Measurements from ENCODE around the gene TBK1. TPM values are rescaled to one million over a fixed set of nuclear protein-coding genes. Genes with fewer than 3 reads are reported as not detected.

Gene TBK1
- total RNA-seq, 3 donors from 2014 or later (not counting 1 experiment from before 2014, with no cell fraction given), result 48.4 to 57.1 (median 48.8) TPM

DNA sequence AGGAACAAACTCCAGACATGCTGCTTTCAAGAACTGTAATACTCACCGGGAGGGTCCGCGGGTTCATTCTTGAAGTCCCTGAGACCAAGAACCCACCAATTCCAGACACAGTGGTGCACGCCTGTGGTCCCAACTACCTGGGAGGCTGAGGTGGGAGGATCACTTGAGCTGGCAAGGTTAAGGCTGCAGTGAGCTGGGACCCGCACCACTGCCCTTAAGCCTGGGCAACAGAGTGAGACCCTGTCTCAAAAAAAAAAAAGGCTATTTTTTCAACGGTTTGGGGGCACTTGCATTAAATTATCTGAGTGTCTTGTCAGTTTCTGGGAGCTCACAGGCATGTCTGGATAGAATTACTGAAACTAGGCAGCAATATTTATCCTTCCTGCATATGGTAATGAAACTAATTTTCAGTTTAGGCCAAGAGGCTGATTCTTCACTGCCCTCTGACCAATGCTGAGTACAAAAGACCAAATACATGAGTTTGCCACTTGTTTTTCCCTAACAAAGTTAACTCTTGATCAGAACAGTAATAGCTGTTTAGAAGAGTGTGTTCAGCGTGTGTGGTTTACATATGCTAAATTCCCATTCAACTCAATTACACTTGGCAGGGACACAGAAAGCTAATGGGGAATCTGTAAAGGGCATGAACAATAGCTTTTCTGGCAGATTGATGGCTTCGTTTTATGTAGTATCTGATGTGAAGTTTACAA is 92.6 kb downstream of the TBK1 start:
- Mint-ChIP-seq H3K4me1 (peaks cover 2% of the 10 kb centered on the region in 2 donors), H3K9me3 (no peaks in the 10 kb centered on the region), H3K36me3 (no peaks in the 10 kb centered on the region), H3K27me3 (ENCODE audit: low read depth in 2 of 2) (no peaks in the 10 kb centered on the region), H3K4me3 (no peak overlapping the region), H3K27ac (no peak overlapping the region)
- WGBS (ENCODE audit: insufficient coverage), result 87% methylated on average over 7 of the region's 8 CpGs
- TF ChIP-seq, protein P1, sequence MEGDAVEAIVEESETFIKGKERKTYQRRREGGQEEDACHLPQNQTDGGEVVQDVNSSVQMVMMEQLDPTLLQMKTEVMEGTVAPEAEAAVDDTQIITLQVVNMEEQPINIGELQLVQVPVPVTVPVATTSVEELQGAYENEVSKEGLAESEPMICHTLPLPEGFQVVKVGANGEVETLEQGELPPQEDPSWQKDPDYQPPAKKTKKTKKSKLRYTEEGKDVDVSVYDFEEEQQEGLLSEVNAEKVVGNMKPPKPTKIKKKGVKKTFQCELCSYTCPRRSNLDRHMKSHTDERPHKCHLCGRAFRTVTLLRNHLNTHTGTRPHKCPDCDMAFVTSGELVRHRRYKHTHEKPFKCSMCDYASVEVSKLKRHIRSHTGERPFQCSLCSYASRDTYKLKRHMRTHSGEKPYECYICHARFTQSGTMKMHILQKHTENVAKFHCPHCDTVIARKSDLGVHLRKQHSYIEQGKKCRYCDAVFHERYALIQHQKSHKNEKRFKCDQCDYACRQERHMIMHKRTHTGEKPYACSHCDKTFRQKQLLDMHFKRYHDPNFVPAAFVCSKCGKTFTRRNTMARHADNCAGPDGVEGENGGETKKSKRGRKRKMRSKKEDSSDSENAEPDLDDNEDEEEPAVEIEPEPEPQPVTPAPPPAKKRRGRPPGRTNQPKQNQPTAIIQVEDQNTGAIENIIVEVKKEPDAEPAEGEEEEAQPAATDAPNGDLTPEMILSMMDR (IDR thresholded peaks at IDR 0.05), result no peak
- H3K4me1 ChIP-seq (ENCODE audit: control insufficient read depth, insufficient read depth, low read length), result no peaks in the 10 kb centered on the region
- DNase-seq, result no peak
- ATAC-seq, result no peak
- no peak overlapping the region for H3K27ac ChIP-seq (ENCODE audit: low read length)
- H3K36me3 ChIP-seq (ENCODE audit: control insufficient read depth, insufficient read depth, low read length), result no peaks in the 10 kb centered on the region
- no peak overlapping the region for H3K4me3 ChIP-seq (ENCODE audit: low read length)
- intact Hi-C loops (cut with micrococcal nuclease), result loop anchor here (5.0 kb wide), 3 partner anchors 68 to 253 kb away; partner anchors contain the start of gene RASSF3
- no peaks in the 10 kb centered on the region for H3K9me3 ChIP-seq (ENCODE audit: control insufficient read depth, insufficient read depth, low read length)
- H3K27me3 ChIP-seq (ENCODE audit: control insufficient read depth, insufficient read depth, low read length), result peaks cover 2% of the 10 kb centered on the region

DNA sequence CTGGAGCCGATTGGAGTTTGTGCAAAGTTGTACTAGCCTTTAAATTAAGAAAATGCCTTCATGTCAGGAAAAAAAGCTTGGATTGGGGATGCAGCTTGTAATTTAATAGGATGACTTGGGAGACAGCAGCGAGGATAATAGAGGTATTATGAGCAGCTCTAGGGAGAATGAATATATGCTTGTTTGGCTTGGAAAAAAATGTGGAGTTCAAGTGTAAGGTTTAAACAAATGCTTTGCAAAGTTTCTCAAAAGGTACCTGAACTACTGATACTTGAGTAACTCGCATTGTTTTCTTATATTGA is 93.1 kb downstream of the TBK1 start:
- intact Hi-C loops (cut with micrococcal nuclease), result loop anchor here (5.0 kb wide), 3 partner anchors 67 to 252 kb away; partner anchors contain the start of gene RASSF3

DNA sequence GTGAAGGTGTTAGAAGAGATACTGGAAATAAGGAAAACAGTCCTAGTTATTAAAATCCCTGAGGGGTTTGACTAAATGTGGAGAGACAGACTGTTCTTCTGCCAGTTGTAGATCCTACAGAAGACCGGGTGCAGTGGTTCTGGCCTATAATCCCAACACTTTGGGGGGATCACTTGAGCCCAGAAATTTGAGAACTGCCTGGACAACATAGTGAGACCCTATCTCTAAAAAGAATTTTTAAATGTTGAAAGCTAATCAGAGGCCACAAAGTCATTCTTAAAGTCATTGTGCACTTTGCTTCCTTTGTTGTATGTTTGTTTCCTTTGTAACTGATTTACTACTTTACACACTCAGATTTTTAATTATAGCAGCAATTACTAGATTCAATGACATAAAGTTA is 97.2 kb downstream of the TBK1 start:
- no peaks in the 10 kb centered on the region for H3K36me3 Mint-ChIP-seq
- no peaks in the 10 kb centered on the region for H3K36me3 ChIP-seq (ENCODE audit: control insufficient read depth, insufficient read depth, low read length)
- no peaks in the 10 kb centered on the region for H3K27me3 ChIP-seq (ENCODE audit: control insufficient read depth, insufficient read depth, low read length)
- TF ChIP-seq, protein P1 (IDR thresholded peaks at IDR 0.05), result no peak
- no peaks in the 10 kb centered on the region for H3K27me3 Mint-ChIP-seq (ENCODE audit: low read depth in 2 of 2)
- H3K9me3 Mint-ChIP-seq, result no peaks in the 10 kb centered on the region
- 82% methylated on average over 1 of the region's 1 CpG for WGBS (ENCODE audit: insufficient coverage)
- intact Hi-C loops (cut with micrococcal nuclease), result loop anchor here (1.0 to 5.0 kb wide), 4 partner anchors 63 to 248 kb away; partner anchors contain the start of gene RASSF3
- no peaks in the 10 kb centered on the region for H3K9me3 ChIP-seq (ENCODE audit: control insufficient read depth, insufficient read depth, low read length)
- no peak for DNase-seq
- no peak overlapping the region for H3K4me3 ChIP-seq (ENCODE audit: low read length)
- no peak overlapping the region for H3K4me3 Mint-ChIP-seq
- H3K4me1 ChIP-seq (ENCODE audit: control insufficient read depth, insufficient read depth, low read length), result no peaks in the 10 kb centered on the region
- no peak for ATAC-seq
- peaks cover 22 to 25% of the 10 kb centered on the region in 2 donors for H3K4me1 Mint-ChIP-seq
- peak overlapping the region in 1 of 2 donors; percentile 8 for H3K27ac Mint-ChIP-seq
- H3K27ac ChIP-seq (ENCODE audit: low read length), result no peak overlapping the region

More for the DNA sequence above, 93.1 kb downstream of the TBK1 start:
- Mint-ChIP-seq H3K36me3 (no peaks in the 10 kb centered on the region), H3K9me3 (no peaks in the 10 kb centered on the region), H3K4me1 (peaks cover 6 to 7% of the 10 kb centered on the region in 2 donors), H3K27me3 (ENCODE audit: low read depth in 2 of 2) (no peaks in the 10 kb centered on the region), H3K4me3 (no peak overlapping the region), H3K27ac (no peak overlapping the region)
- no peaks in the 10 kb centered on the region for H3K36me3 ChIP-seq (ENCODE audit: control insufficient read depth, insufficient read depth, low read length)
- H3K27ac ChIP-seq (ENCODE audit: low read length), result no peak overlapping the region
- H3K9me3 ChIP-seq (ENCODE audit: control insufficient read depth, insufficient read depth, low read length), result no peaks in the 10 kb centered on the region
- TF ChIP-seq, protein P1 (IDR thresholded peaks at IDR 0.05), result no peak
- no peak for DNase-seq
- peaks cover 2% of the 10 kb centered on the region for H3K27me3 ChIP-seq (ENCODE audit: control insufficient read depth, insufficient read depth, low read length)
- ATAC-seq, result no peak
- 83% methylated on average over 3 of the region's 3 CpGs for WGBS (ENCODE audit: insufficient coverage)
- H3K4me1 ChIP-seq (ENCODE audit: control insufficient read depth, insufficient read depth, low read length), result no peaks in the 10 kb centered on the region
- H3K4me3 ChIP-seq (ENCODE audit: low read length), result no peak overlapping the region

DNA sequence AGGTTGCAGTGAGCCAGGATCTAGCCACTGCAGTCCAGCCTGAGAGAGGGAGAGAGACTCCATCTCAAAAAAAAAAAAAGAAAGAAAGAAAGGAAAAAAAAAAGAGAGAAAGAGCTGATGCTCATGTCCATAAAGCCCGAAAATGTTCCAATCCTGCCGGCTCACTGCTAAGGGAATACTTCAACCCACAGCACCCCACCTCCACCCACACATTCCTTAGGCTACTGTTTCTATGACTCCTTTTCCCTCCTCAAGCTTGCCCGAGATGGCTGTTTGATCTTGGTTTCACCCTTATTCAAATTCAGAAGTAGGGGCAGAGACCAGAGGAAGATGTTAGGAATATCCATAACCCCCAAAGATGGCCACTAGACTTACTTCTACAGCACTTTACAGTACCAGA is 98.8 kb downstream of the TBK1 start:
- DNase-seq, result no peak
- Mint-ChIP-seq H3K4me3 (no peak overlapping the region), H3K36me3 (no peaks in the 10 kb centered on the region), H3K9me3 (no peaks in the 10 kb centered on the region), H3K4me1 (peaks cover 22 to 25% of the 10 kb centered on the region in 2 donors), H3K27ac (no peak overlapping the region), H3K27me3 (ENCODE audit: low read depth in 2 of 2) (no peaks in the 10 kb centered on the region)
- H3K27me3 ChIP-seq (ENCODE audit: control insufficient read depth, insufficient read depth, low read length), result no peaks in the 10 kb centered on the region
- no peak overlapping the region for H3K4me3 ChIP-seq (ENCODE audit: low read length)
- no peaks in the 10 kb centered on the region for H3K9me3 ChIP-seq (ENCODE audit: control insufficient read depth, insufficient read depth, low read length)
- WGBS (ENCODE audit: insufficient coverage), result 93% methylated on average over 2 of the region's 3 CpGs
- no peaks in the 10 kb centered on the region for H3K36me3 ChIP-seq (ENCODE audit: control insufficient read depth, insufficient read depth, low read length)
- H3K27ac ChIP-seq (ENCODE audit: low read length), result no peak overlapping the region
- ATAC-seq, result no peak
- TF ChIP-seq, protein P1 (IDR thresholded peaks at IDR 0.05), result no peak
- intact Hi-C loops (cut with micrococcal nuclease), result no loop called here
- no peaks in the 10 kb centered on the region for H3K4me1 ChIP-seq (ENCODE audit: control insufficient read depth, insufficient read depth, low read length)

All from natural killer cell (primary cell).